Measurements from ENCODE around the gene CHAC1.

The CHAC1 gene

GRCh38 chr15:40929660-40930429, 23.4 kb upstream of the CHAC1 start:
- Mint-ChIP-seq H3K4me1 (peaks cover 45% of the 10 kb centered on the region), H3K9me3 (no peaks in the 10 kb centered on the region), H3K36me3 (ENCODE audit: low read depth) (no peaks in the 10 kb centered on the region), H3K27ac (no peak overlapping the region), H3K27me3 (peaks cover 63% of the 10 kb centered on the region), H3K4me3 (peak overlapping the region; percentile 50)
- DNase-seq (no peak), ATAC-seq (no peak)

- ATAC-seq (peak; percentile 44), DNase-seq (peak; percentile 69)
- no peaks in the 10 kb centered on the region for H3K9me3 Mint-ChIP-seq
- no peak overlapping the region for H3K27ac Mint-ChIP-seq
- peak overlapping the region; percentile 50 for H3K4me3 Mint-ChIP-seq
- H3K4me1 Mint-ChIP-seq, result peaks cover 41% of the 10 kb centered on the region
- peaks cover 55% of the 10 kb centered on the region for H3K27me3 Mint-ChIP-seq
- H3K36me3 Mint-ChIP-seq (ENCODE audit: low read depth), result no peaks in the 10 kb centered on the region
These were observed 22.6 kb upstream of the CHAC1 start for GRCh38 chr15:40930430-40931299.

GRCh38 chr15:40931300-40932142, 21.8 kb upstream of the CHAC1 start:
- ATAC-seq (no peak), DNase-seq (no peak)
- Mint-ChIP-seq H3K27me3 (peaks cover 46% of the 10 kb centered on the region), H3K27ac (no peak overlapping the region), H3K36me3 (ENCODE audit: low read depth) (no peaks in the 10 kb centered on the region), H3K4me3 (no peak overlapping the region), H3K4me1 (peaks cover 35% of the 10 kb centered on the region), H3K9me3 (no peaks in the 10 kb centered on the region)

- DNase-seq (no peak), ATAC-seq (no peak)
- Mint-ChIP-seq H3K27me3 (peaks cover 40% of the 10 kb centered on the region), H3K4me1 (peaks cover 29% of the 10 kb centered on the region), H3K9me3 (no peaks in the 10 kb centered on the region), H3K4me3 (no peak overlapping the region), H3K36me3 (ENCODE audit: low read depth) (no peaks in the 10 kb centered on the region), H3K27ac (no peak overlapping the region)
These were observed 21.1 kb upstream of the CHAC1 start for GRCh38 chr15:40932156-40932555.

GRCh38 chr15:40932649-40933516, 20.4 kb upstream of the CHAC1 start:
- ATAC-seq (no peak), DNase-seq (no peak)
- peaks cover 26% of the 10 kb centered on the region for H3K4me1 Mint-ChIP-seq
- H3K9me3 Mint-ChIP-seq, result no peaks in the 10 kb centered on the region
- H3K27me3 Mint-ChIP-seq, result peaks cover 38% of the 10 kb centered on the region
- no peak overlapping the region for H3K27ac Mint-ChIP-seq
- no peaks in the 10 kb centered on the region for H3K36me3 Mint-ChIP-seq (ENCODE audit: low read depth)
- no peak overlapping the region for H3K4me3 Mint-ChIP-seq

GRCh38 chr15:40933517-40933902, 19.8 kb upstream of the CHAC1 start:
- Mint-ChIP-seq H3K36me3 (ENCODE audit: low read depth) (no peaks in the 10 kb centered on the region), H3K27ac (no peak overlapping the region), H3K4me1 (peaks cover 25% of the 10 kb centered on the region), H3K9me3 (no peaks in the 10 kb centered on the region), H3K4me3 (no peak overlapping the region), H3K27me3 (peaks cover 34% of the 10 kb centered on the region)
- ATAC-seq, result no peak
- DNase-seq, result no peak

GRCh38 chr15:40934457-40934856, 18.8 kb upstream of the CHAC1 start:
- no peak overlapping the region for H3K27ac Mint-ChIP-seq
- no peak for DNase-seq

GRCh38 chr15:40936234-40936708, 17.0 kb upstream of the CHAC1 start:
- Mint-ChIP-seq H3K36me3 (ENCODE audit: low read depth) (no peaks in the 10 kb centered on the region), H3K4me3 (no peak overlapping the region)

More at GRCh38 chr15:40934457-40934856, 18.8 kb upstream of the CHAC1 start:
- Mint-ChIP-seq H3K9me3 (no peaks in the 10 kb centered on the region), H3K4me3 (no peak overlapping the region), H3K4me1 (peaks cover 18% of the 10 kb centered on the region), H3K36me3 (ENCODE audit: low read depth) (no peaks in the 10 kb centered on the region), H3K27me3 (peaks cover 27% of the 10 kb centered on the region)
- no peak for ATAC-seq

GRCh38 chr15:40936709-40937666, 16.3 kb upstream of the CHAC1 start:
- H3K36me3 Mint-ChIP-seq (ENCODE audit: low read depth), result no peaks in the 10 kb centered on the region
- H3K4me1 Mint-ChIP-seq, result peaks cover 15% of the 10 kb centered on the region
- ATAC-seq, result no peak
- DNase-seq, result no peak
- no peak overlapping the region for H3K27ac Mint-ChIP-seq
- no peak overlapping the region for H3K4me3 Mint-ChIP-seq
- H3K9me3 Mint-ChIP-seq, result no peaks in the 10 kb centered on the region
- H3K27me3 Mint-ChIP-seq, result peaks cover 3% of the 10 kb centered on the region

More at GRCh38 chr15:40936234-40936708, 17.0 kb upstream of the CHAC1 start:
- ATAC-seq (no peak), DNase-seq (no peak)
- Mint-ChIP-seq H3K9me3 (no peaks in the 10 kb centered on the region), H3K27me3 (peaks cover 10% of the 10 kb centered on the region), H3K27ac (no peak overlapping the region), H3K4me1 (peaks cover 15% of the 10 kb centered on the region)

GRCh38 chr15:40937762-40938535, 15.3 kb upstream of the CHAC1 start:
- no peaks in the 10 kb centered on the region for H3K9me3 Mint-ChIP-seq
- no peak for ATAC-seq
- no peaks in the 10 kb centered on the region for H3K36me3 Mint-ChIP-seq (ENCODE audit: low read depth)
- no peak overlapping the region for H3K4me3 Mint-ChIP-seq
- H3K27ac Mint-ChIP-seq, result no peak overlapping the region
- peaks cover 20% of the 10 kb centered on the region for H3K4me1 Mint-ChIP-seq
- no peak for DNase-seq
- no peaks in the 10 kb centered on the region for H3K27me3 Mint-ChIP-seq

- H3K27me3 Mint-ChIP-seq, result no peaks in the 10 kb centered on the region
- DNase-seq (no peak), ATAC-seq (no peak)
- no peaks in the 10 kb centered on the region for H3K9me3 Mint-ChIP-seq
- H3K27ac Mint-ChIP-seq, result no peak overlapping the region
- H3K4me3 Mint-ChIP-seq, result no peak overlapping the region
- H3K36me3 Mint-ChIP-seq (ENCODE audit: low read depth), result no peaks in the 10 kb centered on the region
- H3K4me1 Mint-ChIP-seq, result peaks cover 26% of the 10 kb centered on the region
These were observed 14.8 kb upstream of the CHAC1 start for GRCh38 chr15:40938536-40938870.

GRCh38 chr15:40940296-40940801, 12.9 kb upstream of the CHAC1 start:
- Mint-ChIP-seq H3K9me3 (no peaks in the 10 kb centered on the region), H3K27me3 (no peaks in the 10 kb centered on the region), H3K4me3 (peak overlapping the region; percentile 53), H3K27ac (peak overlapping the region; percentile 43), H3K4me1 (peaks cover 27% of the 10 kb centered on the region), H3K36me3 (ENCODE audit: low read depth) (no peaks in the 10 kb centered on the region)
- ATAC-seq (no peak), DNase-seq (no peak)

Measured in activated naive CD8-positive, alpha-beta T cell treated with anti-CD3 and anti-CD28 coated beads, Interleukin-2, amount 50 U/mL, for 24 hours (primary cell).